Neural progenitor cell (in vitro differentiated cells): Measurements from ENCODE around the gene OCA2.

Source experiments
- CTCF ChIP-seq: fragments of 200-600 bp; sonication (generic); IDR thresholded peaks from 2 replicates; pipeline ENCODE4 v1.5.1; 2017; ENCODE audit warnings: antibody characterized with exemption, mild to moderate bottlenecking
- EZH2 ChIP-seq: fragments of 200-600 bp; sonication (generic); IDR thresholded peaks from 2 replicates; pipeline ENCODE4 v1.6.1; 2017; ENCODE audit warnings: antibody characterized with exemption, mild to moderate bottlenecking, moderate library complexity

GRCh38 chr15:28110481-28110881 lies 11.4 kb upstream of the OCA2 start:
- TF ChIP-seq CTCF (no peak), EZH2 (no peak)
